ENCODE measurements around the gene ABI3BP.
"Not testable (repeated sequence)": the region's sequence is repeated elsewhere in the genome, so short reads cannot be mapped to it uniquely, and the experiment has no call there.

The ABI3BP gene

GRCh38 chr3:100981164-100981911, 11.9 kb downstream of the ABI3BP start:
- DNase-seq (ENCODE audit: low read depth in 2 of 2): no peak

GRCh38 chr3:100978011-100978659, 15.1 kb downstream of the ABI3BP start:
- DNase-seq (ENCODE audit: low read depth in 2 of 2): no peak

GRCh38 chr3:100976611-100977010, 16.6 kb downstream of the ABI3BP start:
- DNase-seq (ENCODE audit: low read depth in 2 of 2): no peak

- DNase-seq (ENCODE audit: low read depth in 2 of 2): no peak
These were observed 17.5 kb downstream of the ABI3BP start for GRCh38 chr3:100975714-100976113.

- no peak for DNase-seq (ENCODE audit: low read depth in 2 of 2)
These were observed 19.6 kb downstream of the ABI3BP start for GRCh38 chr3:100973594-100973993.

GRCh38 chr3:100972867-100973266, 20.4 kb downstream of the ABI3BP start:
- no peak for DNase-seq (ENCODE audit: low read depth in 2 of 2)

GRCh38 chr3:100972301-100972844, 20.8 kb downstream of the ABI3BP start:
- DNase-seq (ENCODE audit: low read depth in 2 of 2): no peak

- no peak for DNase-seq (ENCODE audit: low read depth in 2 of 2)
These were observed 21.4 kb downstream of the ABI3BP start for GRCh38 chr3:100971798-100972197.

GRCh38 chr3:100970477-100970990, 22.7 kb downstream of the ABI3BP start:
- DNase-seq (ENCODE audit: low read depth in 2 of 2): no peak

GRCh38 chr3:100968932-100969906, 24.0 kb downstream of the ABI3BP start:
- no peak for DNase-seq (ENCODE audit: low read depth in 2 of 2)

GRCh38 chr3:100966807-100967206, 26.4 kb downstream of the ABI3BP start:
- DNase-seq (ENCODE audit: low read depth in 2 of 2): no peak

GRCh38 chr3:100966049-100966491, 27.2 kb downstream of the ABI3BP start:
- no peak for DNase-seq (ENCODE audit: low read depth in 2 of 2)

GRCh38 chr3:100963041-100963440, 30.2 kb downstream of the ABI3BP start:
- no peak for DNase-seq (ENCODE audit: low read depth in 2 of 2)

- DNase-seq (ENCODE audit: low read depth in 2 of 2): no peak
These were observed 35.8 kb downstream of the ABI3BP start for GRCh38 chr3:100957261-100957986.

- DNase-seq (ENCODE audit: low read depth in 2 of 2): no peak
These were observed 36.9 kb downstream of the ABI3BP start for GRCh38 chr3:100956276-100956675.

GRCh38 chr3:100954990-100955389, 38.2 kb downstream of the ABI3BP start:
- no peak for DNase-seq (ENCODE audit: low read depth in 2 of 2)

- no peak for DNase-seq (ENCODE audit: low read depth in 2 of 2)
These were observed 38.9 kb downstream of the ABI3BP start for GRCh38 chr3:100954199-100954935.

GRCh38 chr3:100953103-100953502, 40.1 kb downstream of the ABI3BP start:
- no peak for DNase-seq (ENCODE audit: low read depth in 2 of 2)

GRCh38 chr3:100947119-100947518, 46.1 kb downstream of the ABI3BP start:
- DNase-seq (ENCODE audit: low read depth in 2 of 2): no peak

- not testable (repeated sequence) for DNase-seq (ENCODE audit: low read depth in 2 of 2)
These were observed 47.1 kb downstream of the ABI3BP start for GRCh38 chr3:100946096-100946495.
